Small intestine (tissue), 7 donors: ENCODE measurements around the gene GNB1. TPM values are rescaled to one million over a fixed set of nuclear protein-coding genes. Genes with fewer than 3 reads are reported as not detected.

Experiments used
- DNase-seq, 2 donors: peaks; one replicate each; pipeline versions ENCODE4 v3.0.0 to v3.0.0-alpha.2; 2013
- FAIRE-seq: peaks from 2 replicates; lab custom pipeline; 2012; peaks lifted over from hg19 to GRCh38; lab: Jason Lieb, UNC
- H3K27ac ChIP-seq, 3 donors: one replicate each; pipeline ENCODE4 v1.5.1; 2013; ENCODE audit warnings: low read length in 2 of 3, mild to moderate bottlenecking in 2 of 3, control low read depth in 1 of 3, inconsistent platforms in 1 of 3, low read depth in 1 of 3, moderate library complexity in 1 of 3
- H3K27me3 ChIP-seq, 3 donors: one replicate each; pipeline ENCODE4 v1.6.1; 2013; ENCODE audit warnings: low read length in 3 of 3, inconsistent platforms in 1 of 3; ENCODE audit not compliant: control insufficient read depth in 3 of 3, insufficient read depth in 3 of 3
- H3K36me3 ChIP-seq, 3 donors: one replicate each; pipeline ENCODE4 v1.6.1; 2013; ENCODE audit warnings: low read length in 3 of 3, inconsistent platforms in 1 of 3, low read depth in 1 of 3, mild to moderate bottlenecking in 1 of 3, moderate library complexity in 1 of 3; ENCODE audit not compliant: control insufficient read depth in 3 of 3, insufficient read depth in 2 of 3
- H3K4me1 ChIP-seq, 3 donors: one replicate each; pipeline ENCODE4 v1.6.1; 2013; ENCODE audit warnings: low read length in 2 of 3, inconsistent platforms in 1 of 3, low read depth in 1 of 3, mild to moderate bottlenecking in 1 of 3, moderate library complexity in 1 of 3; ENCODE audit not compliant: control insufficient read depth in 3 of 3, insufficient read depth in 2 of 3
- H3K4me3 ChIP-seq, 3 donors: one replicate each; pipeline ENCODE4 v1.5.1; 2013; ENCODE audit warnings: low read length in 3 of 3, control low read depth in 1 of 3, inconsistent platforms in 1 of 3, low read depth in 1 of 3, mild to moderate bottlenecking in 1 of 3, moderate library complexity in 1 of 3
- H3K9me3 ChIP-seq, 2 donors: one replicate each; pipeline ENCODE4 v1.6.1; 2013; ENCODE audit warnings: low read depth in 1 of 2, low read length in 1 of 2; ENCODE audit not compliant: control insufficient read depth in 2 of 2, insufficient read depth in 1 of 2
- WGBS, 3 donors: extraction: QIAGEN DNeasy Blood & Tissue Kit; methylation state at CpG; one replicate each; pipeline ENCODE4 v1.1.7; 2013; 5-methylcytosine and 5-hydroxymethylcytosine counted together
- polyA plus RNA-seq, 4 donors: library from polyadenylated mRNA; stranded (reverse) in 3 of 4; unstranded in 1 of 4; fragments of 200-250 nt in 3 of 4; fragments of 120-200 nt in 1 of 4; gene quantifications; one replicate each; pipeline versions ENCODE4 v1.2.1 to v1.2.3, GENCODE V29; 2013
- donor health status: healthy with polysubstance abuse.
- donor health status: control.
- donor health status: control.
- donor health status: Bipolar disorder and iron deficiency.
- donor health status: healthy.

The GNB1 gene
- polyA plus RNA-seq, 4 donors = 169 to 214 (median 192) TPM

DNA sequence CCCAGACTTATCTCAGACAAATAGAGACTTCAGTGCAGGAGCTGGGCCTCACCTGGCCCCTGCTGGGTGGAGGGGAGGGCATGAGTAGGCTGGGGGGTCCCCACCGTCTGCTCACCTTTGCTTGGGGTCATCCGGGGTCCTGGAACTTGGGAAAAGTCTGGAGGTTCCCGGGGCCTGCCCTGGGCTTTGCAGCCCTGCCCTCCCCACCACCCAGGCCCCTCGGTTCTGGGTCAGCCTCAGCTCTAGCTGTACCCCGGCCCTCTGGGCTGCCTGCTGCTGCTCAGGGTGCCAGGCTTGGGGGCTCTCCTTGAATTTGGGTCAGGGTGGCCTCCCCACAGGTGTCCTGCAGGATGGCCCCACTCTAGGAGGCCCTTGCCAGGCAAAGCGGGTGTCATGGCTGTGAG is 30.6 kb upstream of the GNB1 start:
- peaks cover 2 to 51% (median 5%) of the 10 kb centered on the region in 3 donors for H3K4me1 ChIP-seq

DNA sequence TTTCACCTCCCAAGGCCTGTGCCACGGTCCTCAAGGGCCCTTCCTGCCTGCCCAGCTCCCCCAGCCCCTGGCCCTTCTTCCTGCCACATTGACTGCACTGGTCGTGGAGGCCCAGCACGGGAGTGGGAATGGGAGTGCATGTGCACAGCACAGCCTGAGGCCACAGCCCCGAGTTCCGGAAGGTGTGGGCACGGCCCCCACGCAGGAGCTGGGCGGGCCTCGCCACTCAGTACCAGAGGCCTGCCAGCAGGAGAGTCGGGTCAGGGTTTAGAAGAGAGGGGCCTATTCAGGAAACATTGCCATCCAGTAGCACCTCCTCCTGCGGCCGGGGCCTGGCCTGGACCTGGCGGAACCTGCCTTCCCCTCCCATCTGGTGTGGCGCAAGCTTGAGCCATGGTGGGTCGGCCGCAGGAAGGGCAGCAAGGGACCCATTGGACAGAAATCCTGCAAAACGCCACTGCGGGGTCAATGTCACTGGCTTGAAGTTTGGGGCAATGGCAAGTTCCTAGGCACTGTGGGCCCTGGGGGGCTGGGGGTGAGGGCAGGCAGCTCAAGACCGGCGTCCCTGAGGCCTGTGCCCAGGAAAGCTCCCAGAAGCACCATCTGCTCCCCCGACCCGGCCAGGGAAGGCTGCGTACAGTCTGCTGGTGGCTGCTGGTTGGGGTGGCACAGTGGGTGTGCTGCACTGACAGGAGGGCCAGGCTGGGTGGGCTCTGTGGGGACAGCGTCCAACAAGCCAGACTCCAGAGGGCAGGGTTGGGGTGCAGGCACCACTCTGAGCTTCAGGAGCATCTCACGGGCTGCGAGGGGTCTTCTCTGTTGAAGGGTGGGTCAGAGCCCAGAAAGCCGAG is 29.9 kb upstream of the GNB1 start:
- Histone ChIP-seq H3K4me1 (peaks cover 2 to 51% (median 5%) of the 10 kb centered on the region in 3 donors), H3K27me3 (no peaks in the 10 kb centered on the region), H3K36me3 (peaks cover 0 to 9% (median 0%) of the 10 kb centered on the region in 3 donors), H3K27ac (no peak overlapping the region), H3K4me3 (no peak overlapping the region), H3K9me3 (no peaks in the 10 kb centered on the region)
- FAIRE-seq = no peak
- DNase-seq = no peak
- 85 to 90% (median 87%) methylated on average over 24 to 27 of the region's 27 CpGs for WGBS, 3 donors

More for the DNA sequence above, 30.6 kb upstream of the GNB1 start:
- FAIRE-seq (no peak), DNase-seq (no peak)
- H3K36me3 ChIP-seq = peaks cover 0 to 9% (median 0%) of the 10 kb centered on the region in 3 donors
- H3K4me3 ChIP-seq = no peak overlapping the region
- H3K9me3 ChIP-seq = no peaks in the 10 kb centered on the region
- no peaks in the 10 kb centered on the region for H3K27me3 ChIP-seq
- no peak overlapping the region for H3K27ac ChIP-seq
- 82 to 84% (median 82%) methylated on average over 6 of the region's 6 CpGs for WGBS, 3 donors

DNA sequence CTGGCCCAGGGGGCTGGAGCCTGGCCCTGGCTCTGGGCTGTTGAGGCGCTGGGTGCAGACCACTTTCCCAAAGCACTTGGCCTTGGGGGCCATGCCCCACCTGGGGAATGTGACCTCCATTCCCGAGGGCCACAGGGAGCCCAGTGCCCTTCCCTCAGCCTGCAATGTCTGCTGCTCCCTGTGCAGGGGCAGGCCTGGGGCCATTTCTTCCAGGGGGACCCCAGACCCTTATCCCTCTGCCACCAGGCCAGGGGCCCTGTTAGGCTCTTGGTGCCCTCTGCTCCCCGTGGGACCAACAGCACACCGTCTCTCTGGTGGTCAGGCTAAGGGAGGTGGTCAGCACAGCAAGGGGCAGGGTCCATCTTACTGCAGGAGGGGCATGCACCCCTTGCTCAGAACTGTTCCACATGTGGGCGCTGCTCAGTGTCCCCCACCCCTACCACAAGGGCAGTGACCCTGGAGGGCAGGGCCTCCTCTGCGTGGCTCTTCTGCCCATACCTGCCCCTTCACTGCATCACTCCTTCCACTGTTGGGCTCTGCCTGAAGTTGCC is 29.2 kb upstream of the GNB1 start:
- no peak for DNase-seq
- no peak for FAIRE-seq
- Histone ChIP-seq H3K9me3 (no peaks in the 10 kb centered on the region), H3K27ac (peak overlapping the region in 2 of 3 donors; percentile 70 to 78), H3K36me3 (peaks cover 0 to 9% (median 0%) of the 10 kb centered on the region in 3 donors), H3K4me3 (no peak overlapping the region), H3K27me3 (no peaks in the 10 kb centered on the region), H3K4me1 (peaks cover 2 to 51% (median 5%) of the 10 kb centered on the region in 3 donors)
- 66 to 80% (median 69%) methylated on average over 6 of the region's 6 CpGs for WGBS, 3 donors

DNA sequence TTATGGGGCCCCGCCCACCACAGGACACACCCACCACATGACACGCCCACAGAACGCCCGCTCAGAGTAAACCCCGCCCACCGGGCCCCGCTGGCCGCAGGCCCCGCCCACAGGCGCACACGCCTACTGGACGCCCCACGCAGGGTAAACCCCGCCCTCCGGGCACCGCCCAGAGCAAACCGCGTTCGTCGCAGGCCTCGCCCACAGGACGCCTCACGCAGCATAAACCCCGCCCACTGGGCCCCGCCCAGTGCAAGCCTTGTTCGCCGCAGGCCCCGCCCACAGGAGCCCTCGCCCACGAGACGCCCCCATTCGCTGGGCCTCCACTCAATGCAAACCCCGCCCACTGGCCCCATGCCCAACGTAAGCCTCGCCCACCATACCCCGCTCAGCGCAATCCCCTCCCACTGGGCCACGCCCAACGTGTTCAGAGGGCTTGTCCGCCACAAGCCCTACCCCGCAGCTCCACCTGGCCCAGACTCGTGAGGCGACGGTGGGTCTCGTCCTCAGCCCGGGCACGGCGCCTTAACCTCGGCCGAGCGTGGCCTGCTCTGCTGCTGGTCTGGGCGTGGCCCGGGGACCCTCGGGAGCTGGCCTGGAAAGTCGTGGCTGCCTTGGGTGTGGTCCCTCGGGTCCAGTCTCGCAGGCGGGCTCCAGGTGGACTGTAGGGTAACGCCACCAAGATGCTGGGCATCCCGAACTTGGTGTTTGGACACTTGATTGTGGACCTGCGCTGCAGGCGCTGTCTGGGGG is 28.6 kb upstream of the GNB1 start:
- peak overlapping the region; percentile 34 to 78 (median 70) for H3K27ac ChIP-seq
- H3K9me3 ChIP-seq = no peaks in the 10 kb centered on the region
- H3K4me3 ChIP-seq = peak overlapping the region; percentile 8 to 54 (median 46)
- 7 to 10% (median 8%) methylated on average over 42 to 62 of the region's 62 CpGs for WGBS, 3 donors
- DNase-seq = peak; percentile 99 to 100
- peaks cover 2 to 58% (median 5%) of the 10 kb centered on the region in 3 donors for H3K4me1 ChIP-seq
- H3K27me3 ChIP-seq = no peaks in the 10 kb centered on the region
- H3K36me3 ChIP-seq = peaks cover 0 to 9% (median 0%) of the 10 kb centered on the region in 3 donors
- peak; percentile 61 for FAIRE-seq

DNA sequence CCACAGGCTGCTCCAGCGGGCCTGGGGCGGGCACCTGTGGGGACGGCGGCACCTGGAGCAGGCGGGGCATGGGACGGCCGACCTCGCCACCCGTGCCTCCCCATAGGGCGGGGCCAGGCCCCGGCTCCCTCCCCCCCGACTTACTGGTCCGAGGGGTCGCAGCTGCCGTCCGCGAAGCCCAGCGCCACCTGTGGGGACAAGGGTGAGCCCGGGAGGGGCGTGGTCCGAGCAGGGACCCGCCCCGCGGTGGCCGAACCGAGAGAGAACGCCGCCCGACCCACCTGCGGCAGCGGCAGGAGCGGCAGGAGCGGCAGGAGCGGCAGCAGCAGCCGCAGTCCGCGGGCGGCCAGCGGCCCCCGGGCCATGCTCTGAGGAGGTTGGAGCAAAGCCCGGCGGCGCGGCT is 28.0 kb upstream of the GNB1 start, which contains the start of gene TMEM52:
Gene TMEM52, minus strand, starts transcription at position 379 of the 403 bp plus-strand sequence. Its CDS starts 14 bp downstream, at position 365.
- Histone ChIP-seq H3K27me3 (no peaks in the 10 kb centered on the region), H3K36me3 (peaks cover 0 to 9% (median 0%) of the 10 kb centered on the region in 3 donors), H3K4me3 (peak within 1 kb of the TSS; percentile 40 to 54 (median 46)), H3K4me1 (peaks cover 2 to 63% (median 5%) of the 10 kb centered on the region in 3 donors), H3K9me3 (no peaks in the 10 kb centered on the region), H3K27ac (peak within 1 kb of the TSS; percentile 63 to 79 (median 78))
- FAIRE-seq (no peak), DNase-seq (no peak)
- WGBS, 3 donors = 0 to 1% (median 1%) methylated on average over 10 to 44 of the region's 44 CpGs

DNA sequence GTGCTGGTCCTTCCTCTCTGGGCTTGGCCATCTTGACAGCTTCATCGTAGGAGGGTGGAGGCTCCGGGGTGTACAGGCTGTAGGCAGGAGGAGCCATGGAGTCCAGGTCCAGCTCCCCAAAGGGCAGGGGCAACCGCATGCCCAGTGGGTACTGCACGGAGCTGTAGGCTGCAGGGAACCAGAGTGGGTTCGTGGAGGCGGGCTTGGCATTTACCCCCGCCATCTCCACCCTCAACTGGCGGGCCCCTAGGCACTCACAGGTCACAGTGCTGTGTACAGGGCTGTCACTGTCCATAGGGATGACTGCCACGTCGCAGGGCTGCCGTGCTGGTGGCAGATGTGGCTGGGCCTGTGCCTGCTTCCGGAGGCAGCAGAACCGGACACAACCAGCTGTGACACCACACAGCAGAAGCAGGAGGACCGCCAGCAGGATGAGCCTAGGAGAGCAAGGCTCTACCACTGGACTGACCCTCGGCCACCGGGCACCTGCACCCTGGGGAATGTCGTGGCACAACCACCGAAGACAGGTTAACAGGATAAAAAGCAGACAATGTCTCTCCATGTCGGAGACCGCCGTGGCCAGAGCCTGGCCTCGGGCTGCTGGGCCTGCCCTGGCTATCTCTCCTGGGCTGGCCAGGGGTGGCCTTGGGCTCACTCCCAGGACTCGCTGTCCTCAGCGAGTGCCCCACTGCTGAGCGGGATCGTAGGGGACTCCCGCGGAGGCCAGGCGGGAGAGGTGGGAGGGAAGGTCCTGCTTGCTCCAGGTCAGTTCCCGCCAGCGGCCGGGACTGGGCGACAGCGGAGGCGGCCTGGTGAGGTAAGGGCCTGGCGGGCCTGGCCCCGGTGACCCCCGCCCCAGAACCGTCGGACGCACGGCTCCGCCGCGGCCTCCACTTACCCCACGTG is 27.4 kb upstream of the GNB1 start:
- Histone ChIP-seq H3K9me3 (no peaks in the 10 kb centered on the region), H3K27ac (peak overlapping the region; percentile 52 to 79 (median 63)), H3K36me3 (peaks cover 0 to 9% (median 0%) of the 10 kb centered on the region in 3 donors), H3K4me3 (peak overlapping the region in 2 of 3 donors; percentile 40 to 54), H3K27me3 (no peaks in the 10 kb centered on the region), H3K4me1 (peaks cover 2 to 61% (median 5%) of the 10 kb centered on the region in 3 donors)
- WGBS, 3 donors = 41 to 52% (median 45%) methylated on average over 33 to 46 of the region's 46 CpGs
- no peak for FAIRE-seq
- no peak for DNase-seq

DNA sequence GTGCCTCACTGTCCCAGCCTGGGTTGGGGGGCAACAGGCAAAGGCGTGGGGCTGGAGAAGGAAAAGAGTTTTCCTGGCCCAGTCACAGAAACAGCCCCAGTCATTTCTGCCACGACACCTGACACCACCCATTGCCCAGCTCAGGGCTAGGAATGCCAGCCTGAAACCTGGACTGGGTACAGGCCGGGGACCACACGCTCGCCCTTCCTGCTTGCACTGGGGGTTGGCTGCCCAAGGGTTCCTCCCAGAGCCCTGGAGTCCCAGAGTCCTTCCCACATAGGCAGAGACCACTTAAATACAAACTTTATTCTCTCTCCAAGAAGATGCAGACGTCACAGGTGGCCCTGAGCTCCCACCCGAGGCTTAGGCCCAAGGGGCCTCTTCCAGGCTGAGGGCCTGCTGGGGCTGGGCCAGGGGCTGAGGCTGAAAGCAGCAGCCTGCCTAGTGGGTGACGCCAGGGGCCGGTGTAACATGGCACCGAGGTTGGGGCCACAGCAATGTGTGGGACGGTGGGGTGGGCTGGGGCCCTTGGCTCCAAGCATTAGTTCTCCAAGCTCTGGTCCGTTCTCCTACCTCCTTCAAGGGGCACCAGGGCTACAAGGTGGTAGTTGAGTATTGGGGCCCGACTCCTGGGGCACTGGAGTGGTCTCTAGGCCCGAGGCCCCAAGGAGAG is 26.6 kb upstream of the GNB1 start:
- Histone ChIP-seq H3K4me3 (no peak overlapping the region), H3K27ac (no peak overlapping the region), H3K36me3 (peaks cover 0 to 9% (median 0%) of the 10 kb centered on the region in 3 donors), H3K9me3 (no peaks in the 10 kb centered on the region), H3K4me1 (peaks cover 2 to 53% (median 2%) of the 10 kb centered on the region in 3 donors), H3K27me3 (no peaks in the 10 kb centered on the region)
- DNase-seq = no peak
- 92 to 94% (median 92%) methylated on average over 14 of the region's 14 CpGs for WGBS, 3 donors
- no peak for FAIRE-seq
